ENCODE data around the gene SUPT5H.
A peak's percentile ranks its signal among the peaks of the same experiment; 100 is the strongest.

Gene SUPT5H

DNA sequence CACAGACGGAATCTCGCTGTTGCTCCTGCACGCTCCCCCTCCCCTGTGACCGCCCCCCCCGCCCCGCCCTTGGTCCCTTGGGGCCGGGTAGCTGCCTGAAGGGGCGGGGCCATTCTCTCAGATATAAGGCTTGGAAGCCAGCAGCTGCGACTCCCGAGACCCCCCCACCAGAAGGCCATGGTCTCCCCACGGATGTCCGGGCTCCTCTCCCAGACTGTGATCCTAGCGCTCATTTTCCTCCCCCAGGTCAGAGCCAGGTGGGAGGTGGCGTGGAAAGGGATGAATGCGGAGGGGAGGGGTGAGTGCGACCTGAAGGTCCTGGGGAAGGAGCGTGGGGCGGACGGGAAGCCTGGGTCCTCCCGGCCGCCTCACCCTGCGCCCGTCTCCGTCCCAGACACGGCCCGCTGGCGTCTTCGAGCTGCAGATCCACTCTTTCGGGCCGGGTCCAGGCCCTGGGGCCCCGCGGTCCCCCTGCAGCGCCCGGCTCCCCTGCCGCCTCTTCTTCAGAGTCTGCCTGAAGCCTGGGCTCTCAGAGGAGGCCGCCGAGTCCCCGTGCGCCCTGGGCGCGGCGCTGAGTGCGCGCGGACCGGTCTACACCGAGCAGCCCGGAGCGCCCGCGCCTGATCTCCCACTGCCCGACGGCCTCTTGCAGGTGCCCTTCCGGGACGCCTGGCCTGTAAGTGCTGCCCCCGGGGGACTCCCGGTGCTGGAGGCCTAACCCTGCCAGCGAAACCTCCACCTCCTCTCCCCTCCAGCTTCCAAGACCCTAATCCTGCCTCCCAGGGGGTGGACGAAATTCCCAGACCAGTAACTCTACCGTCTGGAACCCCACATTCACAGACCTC, 53.6 kb downstream of the SUPT5H start, which contains the start of gene DLL3:
DLL3 (plus strand) TSS at position 150 of the 845 bp plus-strand sequence; CDS start at position 178, 28 bp downstream.
- peak in 1 of 2 experiments; percentile 28 for DNase-seq

DNA sequence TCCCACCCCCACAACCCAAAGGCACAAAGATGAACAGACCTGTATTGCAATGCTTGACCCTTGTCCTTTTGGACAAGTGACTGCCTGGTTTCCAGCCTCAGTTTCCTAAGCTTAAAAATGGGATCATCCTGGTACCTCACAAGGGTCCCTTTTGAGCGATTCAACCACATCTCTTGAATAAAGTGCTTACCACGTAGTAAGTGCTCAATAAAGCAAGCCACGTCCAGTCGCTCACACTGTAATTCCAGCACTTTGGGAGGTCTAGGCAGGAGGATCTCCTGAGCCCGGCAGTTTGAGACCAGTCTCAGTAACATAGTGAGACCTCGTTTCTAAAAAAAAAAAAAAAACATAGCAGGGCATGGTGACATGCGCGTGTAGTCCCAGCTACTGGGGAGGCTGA, 54.5 kb downstream of the SUPT5H start:
- no peak for DNase-seq

DNA sequence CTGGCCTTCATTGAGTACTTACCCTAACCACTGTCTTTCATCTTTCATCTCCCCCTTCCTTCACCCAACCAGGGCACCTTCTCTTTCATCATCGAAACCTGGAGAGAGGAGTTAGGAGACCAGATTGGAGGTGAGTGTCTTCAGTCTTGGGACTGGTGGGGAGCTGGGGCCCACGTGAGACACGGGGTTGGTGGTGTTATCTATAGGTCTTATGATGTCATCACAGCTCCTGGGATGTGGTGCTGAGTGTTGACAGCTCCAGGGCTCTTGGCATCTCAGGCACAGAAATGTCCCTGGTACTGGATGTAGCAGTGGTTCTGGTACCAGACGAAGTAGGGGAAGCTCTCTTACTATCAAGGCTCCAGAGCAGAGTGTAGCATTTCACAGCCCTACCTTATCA, 55.2 kb downstream of the SUPT5H start:
- no peak for DNase-seq

DNA sequence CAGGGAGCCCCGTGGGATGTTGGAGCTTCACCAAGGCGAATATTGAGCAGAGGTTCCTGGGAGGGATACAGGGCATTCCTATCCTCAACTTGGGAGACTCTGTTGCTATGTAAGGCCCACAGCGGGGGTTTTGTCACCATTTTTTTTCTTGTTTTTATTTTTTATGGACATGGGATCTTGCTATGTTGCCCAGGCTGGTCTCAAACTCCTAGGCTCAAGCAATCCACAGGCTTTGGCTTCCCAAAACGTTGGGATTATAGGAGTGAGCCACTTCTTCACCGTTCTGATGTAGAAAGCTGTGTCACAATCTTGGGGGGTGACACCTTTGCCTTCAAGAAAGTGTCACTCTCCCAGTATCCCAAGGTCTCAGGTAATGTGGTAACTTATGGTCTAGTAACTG, 56.0 kb downstream of the SUPT5H start:
- no peak for DNase-seq

DNA sequence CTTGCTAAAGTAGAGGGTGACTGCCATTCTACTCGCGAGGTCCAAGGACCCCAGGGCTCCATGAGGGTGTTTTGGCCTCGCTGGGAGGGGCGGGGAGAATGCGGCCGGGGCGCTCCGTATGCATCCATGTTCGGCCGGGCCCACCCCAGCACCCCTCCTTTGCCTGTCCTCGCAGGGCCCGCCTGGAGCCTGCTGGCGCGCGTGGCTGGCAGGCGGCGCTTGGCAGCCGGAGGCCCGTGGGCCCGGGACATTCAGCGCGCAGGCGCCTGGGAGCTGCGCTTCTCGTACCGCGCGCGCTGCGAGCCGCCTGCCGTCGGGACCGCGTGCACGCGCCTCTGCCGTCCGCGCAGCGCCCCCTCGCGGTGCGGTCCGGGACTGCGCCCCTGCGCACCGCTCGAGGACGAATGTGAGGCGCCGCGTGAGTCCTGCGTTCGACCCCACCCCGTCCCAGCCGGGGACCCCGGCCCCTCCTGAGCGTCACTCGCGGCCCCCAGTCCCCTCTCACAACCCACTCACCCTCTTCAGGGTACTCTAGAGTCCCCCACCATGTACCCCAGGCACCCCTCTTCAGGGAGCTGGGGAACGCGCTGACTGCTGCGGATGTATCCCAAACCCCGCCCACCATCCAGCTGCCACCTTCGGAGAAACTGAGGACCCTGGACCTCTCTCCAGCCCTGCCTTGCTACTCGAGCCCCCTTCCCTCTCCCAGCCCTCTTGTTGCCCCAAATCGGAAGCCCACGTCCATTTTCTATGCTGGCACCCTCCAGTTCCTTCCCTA, 57.4 kb downstream of the SUPT5H start:
- peak; percentile 74 to 77 for DNase-seq

DNA sequence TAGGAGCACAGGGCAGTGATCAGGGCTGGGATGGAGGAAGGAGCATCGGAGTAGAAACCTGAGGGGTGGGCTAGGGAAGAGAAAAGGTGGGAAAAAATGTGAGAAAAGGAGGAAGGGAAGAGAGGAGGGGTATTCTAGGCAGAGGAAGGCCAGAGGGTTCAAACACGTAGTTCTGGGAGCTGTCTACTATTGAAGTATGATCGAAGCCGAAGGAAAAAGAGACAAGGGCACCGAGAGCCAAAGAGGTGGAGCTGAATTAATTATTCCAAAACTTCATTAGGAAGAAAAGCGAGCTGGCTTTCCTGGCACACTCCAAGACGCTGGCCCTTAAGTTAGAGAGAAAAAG, 61.2 kb downstream of the SUPT5H start:
- no peak for DNase-seq

DNA sequence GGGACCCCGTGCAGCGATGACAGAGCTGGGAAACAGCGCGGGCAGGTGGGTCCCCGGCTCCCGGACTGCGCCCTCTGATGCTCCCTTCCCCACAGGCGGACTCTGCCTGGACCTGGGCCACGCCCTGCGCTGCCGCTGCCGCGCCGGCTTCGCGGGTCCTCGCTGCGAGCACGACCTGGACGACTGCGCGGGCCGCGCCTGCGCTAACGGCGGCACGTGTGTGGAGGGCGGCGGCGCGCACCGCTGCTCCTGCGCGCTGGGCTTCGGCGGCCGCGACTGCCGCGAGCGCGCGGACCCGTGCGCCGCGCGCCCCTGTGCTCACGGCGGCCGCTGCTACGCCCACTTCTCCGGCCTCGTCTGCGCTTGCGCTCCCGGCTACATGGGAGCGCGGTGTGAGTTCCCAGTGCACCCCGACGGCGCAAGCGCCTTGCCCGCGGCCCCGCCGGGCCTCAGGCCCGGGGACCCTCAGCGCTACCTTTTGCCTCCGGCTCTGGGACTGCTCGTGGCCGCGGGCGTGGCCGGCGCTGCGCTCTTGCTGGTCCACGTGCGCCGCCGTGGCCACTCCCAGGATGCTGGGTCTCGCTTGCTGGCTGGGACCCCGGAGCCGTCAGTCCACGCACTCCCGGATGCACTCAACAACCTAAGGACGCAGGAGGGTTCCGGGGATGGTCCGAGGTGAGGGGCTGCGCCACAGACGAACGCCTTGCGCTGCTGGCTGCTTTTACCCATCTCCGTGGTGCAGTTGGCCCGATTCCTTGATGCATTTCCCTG, 61.7 kb downstream of the SUPT5H start:
- peak; percentile 66 to 71 for DNase-seq

DNA sequence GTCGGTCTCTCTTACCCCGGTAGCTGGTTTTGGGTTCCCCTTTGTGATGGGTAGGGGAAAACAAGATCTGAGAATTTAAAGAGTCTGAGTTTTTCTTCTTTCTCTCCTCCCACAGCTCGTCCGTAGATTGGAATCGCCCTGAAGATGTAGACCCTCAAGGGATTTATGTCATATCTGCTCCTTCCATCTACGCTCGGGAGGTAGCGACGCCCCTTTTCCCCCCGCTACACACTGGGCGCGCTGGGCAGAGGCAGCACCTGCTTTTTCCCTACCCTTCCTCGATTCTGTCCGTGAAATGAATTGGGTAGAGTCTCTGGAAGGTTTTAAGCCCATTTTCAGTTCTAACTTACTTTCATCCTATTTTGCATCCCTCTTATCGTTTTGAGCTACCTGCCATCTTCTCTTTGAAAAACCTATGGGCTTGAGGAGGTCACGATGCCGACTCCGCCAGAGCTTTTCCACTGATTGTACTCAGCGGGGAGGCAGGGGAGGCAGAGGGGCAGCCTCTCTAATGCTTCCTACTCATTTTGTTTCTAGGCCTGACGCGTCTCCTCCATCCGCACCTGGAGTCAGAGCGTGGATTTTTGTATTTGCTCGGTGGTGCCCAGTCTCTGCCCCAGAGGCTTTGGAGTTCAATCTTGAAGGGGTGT, 62.5 kb downstream of the SUPT5H start:
- no peak for DNase-seq

DNA sequence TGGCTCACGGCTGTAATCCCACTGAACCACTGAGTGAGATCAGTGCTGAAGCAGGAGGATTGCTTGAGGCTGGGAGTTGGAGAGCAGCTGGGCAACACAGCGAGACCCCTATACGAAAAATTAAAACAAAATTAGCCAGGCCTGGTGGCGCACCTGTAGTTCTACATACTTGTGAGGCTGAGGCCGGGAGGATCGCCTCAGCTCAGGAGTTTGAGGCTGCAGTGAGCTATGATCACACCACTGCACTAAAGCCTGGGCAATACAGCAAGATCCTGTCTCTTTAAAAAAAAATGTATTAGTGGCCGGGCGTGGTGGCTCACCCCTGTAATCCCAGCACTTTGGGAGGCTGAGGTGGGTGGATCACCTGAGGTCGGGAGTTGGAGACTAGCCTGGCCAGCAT, 63.2 kb downstream of the SUPT5H start:
- DNase-seq = no peak

DNA sequence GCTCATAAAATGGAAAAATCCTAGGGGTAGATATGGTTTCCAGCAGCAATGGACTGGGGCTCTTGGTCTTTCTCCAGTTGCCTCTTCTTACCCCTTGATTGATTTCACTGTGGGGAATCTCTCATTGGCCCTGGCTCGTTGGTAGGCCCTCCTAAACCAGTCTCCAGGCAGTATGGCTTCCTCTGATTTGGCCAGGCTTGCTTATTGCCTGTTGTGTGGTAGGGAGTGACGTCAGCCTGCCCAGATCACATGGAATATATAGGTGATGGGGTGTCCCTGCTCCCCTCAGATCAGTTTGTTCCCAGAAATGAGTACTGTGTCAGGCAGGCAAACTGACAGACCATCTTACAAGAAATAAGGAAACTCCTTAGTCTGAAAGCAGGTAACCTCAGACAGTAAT, 63.9 kb downstream of the SUPT5H start:
- DNase-seq = no peak

DNA sequence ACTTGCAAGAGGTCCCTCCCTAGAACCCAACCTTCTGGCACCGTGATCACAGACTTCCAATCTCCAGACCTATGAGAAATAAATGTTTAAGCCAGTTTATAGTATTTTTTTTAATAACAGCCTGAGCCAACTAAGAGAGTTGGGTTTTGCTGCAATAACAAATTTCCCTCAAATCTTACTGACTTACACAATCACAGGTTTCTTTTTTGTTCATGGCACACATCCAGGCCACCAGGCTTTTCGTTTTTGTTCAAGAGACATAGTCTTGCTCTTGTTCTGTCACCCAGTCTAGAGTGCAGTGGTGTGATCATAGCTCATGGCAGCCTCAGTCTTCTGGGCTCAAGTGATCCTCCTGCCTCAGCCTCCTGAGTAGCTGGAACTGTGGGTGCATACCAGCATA, 67.6 kb downstream of the SUPT5H start:
- no peak for DNase-seq

DNA sequence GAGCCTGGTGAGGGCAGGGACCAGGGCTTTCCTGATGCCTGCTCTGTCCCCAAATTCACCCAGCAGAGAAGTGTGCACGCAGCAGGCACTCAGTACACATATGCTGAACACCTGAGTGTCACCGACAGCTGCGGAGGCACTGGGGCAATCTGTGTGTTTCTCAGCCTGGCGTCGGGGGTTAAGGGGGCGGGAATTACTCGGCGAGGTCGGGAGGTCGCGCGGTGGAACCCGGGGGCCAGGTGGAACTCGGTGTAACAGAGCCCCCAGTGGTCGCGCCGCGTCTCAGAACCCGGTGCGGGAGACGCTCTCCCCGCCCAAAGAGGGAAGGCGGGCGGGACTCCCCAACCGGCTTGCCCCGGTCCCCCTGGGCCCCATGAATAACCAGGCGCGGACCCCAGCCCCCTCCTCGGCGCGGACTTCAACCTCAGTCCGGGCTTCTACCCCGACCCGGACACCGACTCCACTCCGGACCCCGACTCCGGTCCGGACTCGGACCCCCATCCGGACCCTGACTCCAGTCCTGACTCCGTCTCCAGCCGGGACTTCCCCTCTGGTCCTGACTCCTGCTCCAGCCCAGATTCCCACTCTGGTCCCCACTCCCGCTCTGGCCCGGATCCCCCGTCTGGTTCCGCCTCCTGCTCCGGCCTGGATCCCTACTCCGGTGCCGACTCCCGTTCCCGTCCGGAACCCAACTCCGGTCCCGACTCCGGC, 69.6 kb downstream of the SUPT5H start, which contains the start of gene SELENOV:
SELENOV (plus strand) TSS at position 300 of the 711 bp plus-strand sequence; CDS start at position 374, 74 bp downstream.
- DNase-seq = no peak

DNA sequence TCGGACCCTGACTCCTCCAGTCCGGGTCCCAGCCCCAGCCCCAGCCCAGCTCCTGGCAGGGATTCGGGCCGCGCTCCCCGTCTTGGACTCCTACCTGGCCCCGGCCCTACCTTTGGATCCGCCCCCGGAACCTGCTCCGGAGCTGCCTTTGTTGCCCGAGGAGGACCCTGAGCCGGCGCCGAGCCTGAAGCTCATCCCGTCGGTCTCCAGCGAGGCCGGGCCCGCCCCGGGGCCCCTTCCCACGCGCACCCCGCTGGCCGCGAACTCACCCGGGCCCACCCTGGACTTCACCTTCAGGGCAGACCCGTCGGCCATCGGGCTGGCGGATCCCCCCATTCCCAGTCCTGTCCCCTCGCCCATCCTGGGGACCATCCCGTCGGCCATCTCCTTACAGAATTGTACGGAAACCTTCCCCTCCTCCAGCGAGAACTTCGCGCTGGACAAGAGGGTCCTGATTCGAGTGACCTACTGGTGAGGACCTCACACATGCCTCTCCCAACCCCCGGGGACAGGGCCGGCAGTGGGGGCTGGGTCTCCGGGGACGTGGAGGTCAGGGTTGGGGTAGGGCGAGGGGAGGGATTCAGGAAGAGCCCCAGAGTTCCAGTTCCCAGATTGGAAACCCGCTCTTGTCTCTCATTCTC, 70.3 kb downstream of the SUPT5H start:
- DNase-seq = no peak

DNA sequence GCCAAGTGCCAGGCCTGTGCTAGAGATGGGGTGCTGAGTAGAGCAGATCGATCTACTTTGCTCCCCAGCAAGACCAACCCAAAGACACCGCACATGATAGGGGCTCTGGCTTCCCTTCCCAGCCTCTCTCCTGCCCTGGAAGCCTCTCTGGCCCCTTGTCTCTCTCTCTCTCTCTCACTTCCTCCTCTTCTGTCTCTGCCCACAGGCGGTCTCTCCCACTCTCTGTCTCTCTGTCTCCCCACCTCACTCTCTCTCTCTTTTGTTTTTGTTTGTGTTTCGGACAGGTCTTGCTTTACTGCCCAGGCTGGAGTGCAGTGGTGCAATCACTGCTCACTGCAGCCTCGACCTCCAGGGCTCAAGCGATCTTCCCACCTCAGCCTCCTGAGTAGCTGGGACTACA, 70.9 kb downstream of the SUPT5H start:
- no peak for DNase-seq

DNA sequence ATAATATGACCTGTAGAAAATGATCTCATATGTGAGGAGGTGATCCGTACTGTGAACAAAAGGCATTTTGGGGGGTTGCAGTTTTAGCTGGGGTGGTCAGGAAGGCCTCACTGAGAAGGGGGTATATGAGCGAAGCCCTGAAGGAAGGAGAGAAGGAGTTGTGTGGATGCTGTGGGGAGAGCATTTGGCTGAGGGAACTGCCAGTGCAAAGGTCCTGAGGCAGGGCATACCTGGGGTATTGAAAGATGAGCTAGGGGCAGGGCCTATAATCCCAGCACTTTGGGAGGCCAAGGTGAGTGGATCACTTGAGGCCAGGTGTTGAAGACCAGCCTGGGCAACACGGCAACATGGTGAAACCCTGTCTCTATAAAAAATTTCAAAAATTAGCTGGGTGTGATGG, 72.0 kb downstream of the SUPT5H start:
- DNase-seq = no peak

DNA sequence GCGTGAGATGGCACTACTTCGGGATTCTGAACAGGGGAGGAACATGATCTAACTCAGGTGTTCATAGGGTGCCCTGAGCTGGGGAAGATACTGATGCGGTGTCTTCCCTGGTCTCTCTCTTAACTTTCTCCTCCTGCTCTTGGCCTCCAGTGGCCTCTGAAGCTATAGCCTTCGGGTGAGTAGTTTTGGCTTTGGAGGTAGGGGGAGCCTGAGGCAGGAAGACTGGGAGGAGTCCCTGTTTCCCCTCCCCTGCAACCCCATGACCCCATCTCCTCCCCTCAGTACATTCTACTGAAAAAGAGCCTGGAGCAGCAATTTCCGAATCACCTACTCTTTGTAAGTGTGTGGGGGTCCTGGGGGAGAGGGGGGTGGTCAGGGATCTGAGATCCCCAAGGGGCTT, 73.1 kb downstream of the SUPT5H start:
- DNase-seq = no peak

DNA sequence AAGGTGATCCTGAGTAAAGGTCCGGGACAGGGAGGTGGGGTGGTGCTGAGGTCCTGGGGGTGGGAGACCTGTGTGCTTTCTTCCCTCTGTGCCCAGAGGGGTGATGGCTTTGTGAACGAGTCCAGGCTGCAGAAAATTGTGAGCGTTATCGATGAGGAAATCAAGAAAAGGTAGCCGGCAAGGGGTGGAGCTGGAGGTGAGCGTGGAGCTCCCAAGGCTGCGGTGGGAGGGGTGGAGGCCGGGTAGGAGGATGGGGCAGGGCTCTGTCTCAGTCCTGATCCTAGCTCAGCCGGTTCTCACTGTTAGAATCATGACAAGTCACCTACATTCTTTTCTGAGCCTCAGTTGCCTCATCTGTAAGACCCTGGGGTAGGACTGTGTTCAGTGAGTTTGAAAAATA, 73.6 kb downstream of the SUPT5H start:
- no peak for DNase-seq

DNA sequence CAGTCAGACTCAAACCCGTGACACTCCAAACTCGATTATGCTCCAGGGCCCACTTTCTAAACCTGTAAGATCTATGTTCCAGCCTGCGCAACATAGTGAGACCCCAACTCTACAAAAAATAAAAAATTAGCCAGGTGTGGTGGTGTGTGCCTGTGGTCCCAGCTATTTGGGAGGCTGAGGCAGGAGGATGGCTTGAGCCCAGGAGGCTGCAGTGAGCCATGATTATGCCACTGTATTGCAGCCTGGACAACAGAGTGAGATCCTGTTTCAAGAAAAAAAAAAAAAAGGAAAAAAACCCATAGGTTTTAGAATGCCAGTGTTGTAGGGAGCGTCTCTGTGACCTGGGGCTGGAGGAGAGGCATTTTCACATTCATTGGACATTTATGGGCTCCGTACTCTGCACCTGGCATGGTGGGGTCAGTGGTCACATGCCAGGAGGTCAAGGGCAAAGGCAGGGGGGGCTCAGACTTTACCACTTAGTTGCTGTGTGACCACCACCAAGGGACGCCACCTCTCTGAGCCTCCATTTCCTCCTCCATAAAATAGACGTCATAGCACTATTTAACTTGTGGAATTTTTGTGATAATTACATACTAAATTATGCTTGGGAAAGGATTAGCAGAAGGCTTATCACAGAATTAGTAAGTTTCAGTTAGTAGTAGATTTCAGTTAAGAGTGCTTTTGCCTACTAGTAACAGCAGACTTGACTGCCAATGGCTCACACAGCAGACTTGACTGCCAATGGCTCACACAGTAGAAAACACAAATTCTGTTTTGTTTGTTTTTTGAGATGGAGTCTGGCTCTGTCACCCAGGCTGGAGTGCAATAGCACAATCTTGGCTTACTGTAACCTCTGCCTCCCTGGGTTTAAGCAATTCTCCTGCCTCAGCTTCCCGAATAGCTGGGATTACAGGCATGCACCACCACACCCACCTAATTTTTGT, 75.4 kb downstream of the SUPT5H start:
- no peak for DNase-seq

DNA sequence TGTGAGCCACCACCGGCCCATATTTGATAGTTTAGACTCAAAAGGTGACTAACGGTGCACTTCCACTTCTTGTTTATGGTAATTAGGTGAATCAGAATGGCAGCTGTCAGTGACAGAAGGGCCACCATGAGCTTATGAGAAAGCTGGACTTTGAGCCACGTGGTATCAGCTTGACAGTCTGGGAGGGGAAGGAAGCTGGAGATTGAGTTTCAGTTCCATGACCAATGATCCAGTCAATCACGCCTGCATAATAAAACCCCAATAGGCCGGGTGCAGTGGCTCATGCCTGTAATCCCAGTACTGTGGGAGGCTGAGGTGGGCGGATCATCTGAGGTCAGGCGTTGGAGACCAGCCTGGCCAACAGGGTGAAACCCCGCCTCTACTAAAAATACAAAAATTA, 79.1 kb downstream of the SUPT5H start:
- no peak for DNase-seq

DNA sequence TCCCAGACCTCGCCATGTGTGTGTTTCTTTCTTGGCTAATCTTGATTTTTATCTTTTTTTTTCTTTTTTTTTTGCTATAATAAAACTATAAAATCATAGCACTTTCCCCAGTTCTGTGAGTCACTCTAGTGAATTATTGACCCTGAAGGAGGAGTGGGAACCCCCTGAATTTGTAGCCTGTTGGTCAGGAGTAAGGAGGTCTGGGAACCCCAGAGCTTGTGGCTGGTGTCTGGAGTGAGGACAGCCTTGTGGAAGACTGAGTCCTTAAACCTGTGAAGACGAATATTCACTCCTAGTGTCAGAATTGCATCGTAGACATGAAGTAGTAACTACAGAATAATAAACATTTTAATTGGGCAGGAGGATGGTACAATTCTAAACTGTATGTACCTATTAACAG, 79.8 kb downstream of the SUPT5H start:
- no peak for DNase-seq

Measured in activated CD4-positive, alpha-beta T cell treated with anti-CD3 and anti-CD28 coated beads, Interleukin-2, amount 50 U/mL, for 48 hours (primary cell).